Ovary (tissue), 9 donors: ENCODE measurements around the gene TCEAL1. TPM values are rescaled to one million over a fixed set of nuclear protein-coding genes. Genes with fewer than 3 reads are reported as not detected.

Experiments used
- DNase-seq, 5 donors: peaks; one replicate each; pipeline ENCODE4 v3.0.0-alpha.2; 2019 to 2020
- H3K27ac ChIP-seq, 2 donors: fragments of 200-600 bp; one replicate each; pipeline versions ENCODE4 v1.5.1 to v1.8.0; 2019 to 2022
- H3K27me3 ChIP-seq: fragments of 200-600 bp; one replicate; pipeline ENCODE4 v1.8.0; 2022
- H3K36me3 ChIP-seq: fragments of 200-600 bp; sonication (generic); one replicate; pipeline ENCODE4 v1.5.1; 2019
- H3K4me1 ChIP-seq: one replicate; pipeline ENCODE4 v1.8.1; 2013; ENCODE audit warnings: mild to moderate bottlenecking, moderate library complexity; ENCODE audit not compliant: insufficient read depth
- H3K4me3 ChIP-seq: fragments of 200-600 bp; sonication (generic); one replicate; pipeline ENCODE4 v1.5.1; 2017
- H3K9me3 ChIP-seq, 2 donors: fragments of 200-600 bp in 1 of 2; sonication (generic) in 1 of 2; one replicate each; pipeline versions ENCODE4 v1.5.1 to v1.8.1; 2013 to 2019; ENCODE audit warnings: mild to moderate bottlenecking in 1 of 2, moderate library complexity in 1 of 2
- CTCF ChIP-seq, 3 donors: fragments of 450-650 bp in 2 of 3; fragments of 200-600 bp in 1 of 3; IDR thresholded peaks; one replicate each; pipeline versions ENCODE4 v1.5.1 to v1.8.0; 2016 to 2022; ENCODE audit warnings: antibody characterized with exemption in 3 of 3, mild to moderate bottlenecking in 1 of 3
- EP300 ChIP-seq: sonication (generic); formaldehyde crosslinking; IDR thresholded peaks from one replicate; pipeline ENCODE4 v1.6.1; 2017; ENCODE audit warnings: antibody characterized with exemption
- POLR2A ChIP-seq: fragments of 450-650 bp; IDR thresholded peaks from one replicate; pipeline ENCODE4 v1.6.1; 2017; ENCODE audit warnings: antibody characterized with exemption, mild to moderate bottlenecking, moderate library complexity
- WGBS, 3 donors: extraction: QIAGEN DNeasy Blood & Tissue Kit in 1 of 3; methylation state at CpG; one replicate each; pipeline versions ENCODE4 v1.1.5 to v1.1.7; 2013 to 2017; 5-methylcytosine and 5-hydroxymethylcytosine counted together
- intact Hi-C, 4 donors: fragments of 100-400 bp; cut with DNase I; formaldehyde crosslinking; loops; one replicate each; pipeline versions ENCODE4 v1.11.0 to v1.15.1; 2022 to 2023
- polyA plus RNA-seq, 2 donors: library from polyadenylated mRNA; stranded (reverse); fragments of 200-250 nt in 1 of 2; fragments of 350-450 nt in 1 of 2; fragmentation: Illumina TruSeq in 1 of 2; extraction: RNeasy Lipid Tissue Mini Kit (QIAGEN cat#74804) in 1 of 2; gene quantifications; one replicate each; pipeline ENCODE4 v1.2.3, GENCODE V29; 2013 to 2014
- total RNA-seq, 7 donors: library from RNA; depleted of rRNA in 2 of 7; stranded (reverse); fragments of >200 nt in 2 of 7; fragmentation: NEBNext Ultra II Directional in 3 of 7; extraction: Animal tissue kit (Norgen Biotek cat#: 25700) in 3 of 7; gene quantifications; one replicate each; pipeline versions ENCODE4 v1.1.0 to v1.2.4, GENCODE V29; 2016 to 2023
- donor health status: DM: no; HTN: no; CAD: no; lungs with moderate emphysema.
- donor health status: DM: no; HTN: no; CAD: no.
- donor health status: Bipolar disorder and iron deficiency.
- donor health status: DM: yes; HTN: yes; CAD: no.
- donor health status: DM: no; HTN: no; CAD: no.
- donor health status: DM: yes; HTN: yes; CAD: no.

The TCEAL1 gene
- total and polyA plus RNA-seq, 9 donors = 112 to 525 (median 234) TPM

GRCh38 chrX:103610282-103610681, 18.5 kb upstream of the TCEAL1 start:
- Histone ChIP-seq H3K9me3 (no peaks in the 10 kb centered on the region), H3K4me3 (no peak overlapping the region), H3K36me3 (no peaks in the 10 kb centered on the region), H3K4me1 (no peaks in the 10 kb centered on the region), H3K27me3 (no peaks in the 10 kb centered on the region), H3K27ac (no peak overlapping the region)
- no peak for DNase-seq
- intact Hi-C loops = no loop called here
- 30 to 47% (median 38%) methylated on average over 1 of the region's 1 CpG for WGBS, 3 donors
- TF ChIP-seq POLR2A (no peak), EP300 (no peak), CTCF (IDR thresholded peaks at IDR 0.05) (no peak)

GRCh38 chrX:103613362-103613890, 15.3 kb upstream of the TCEAL1 start:
- H3K27me3 ChIP-seq = no peaks in the 10 kb centered on the region
- intact Hi-C loops = no loop called here
- WGBS, 3 donors = 32 to 41% (median 40%) methylated on average over 1 of the region's 1 CpG
- no peak overlapping the region for H3K27ac ChIP-seq
- TF ChIP-seq POLR2A = no peak
- no peak for TF ChIP-seq CTCF (IDR thresholded peaks at IDR 0.05)
- TF ChIP-seq EP300 = no peak
- H3K9me3 ChIP-seq = no peaks in the 10 kb centered on the region
- no peaks in the 10 kb centered on the region for H3K4me1 ChIP-seq
- no peaks in the 10 kb centered on the region for H3K36me3 ChIP-seq
- DNase-seq = no peak
- H3K4me3 ChIP-seq = no peak overlapping the region

GRCh38 chrX:103614999-103615398, 13.8 kb upstream of the TCEAL1 start:
- intact Hi-C loops = no loop called here
- Histone ChIP-seq H3K9me3 (no peaks in the 10 kb centered on the region), H3K4me1 (no peaks in the 10 kb centered on the region), H3K4me3 (no peak overlapping the region), H3K27ac (no peak overlapping the region), H3K27me3 (no peaks in the 10 kb centered on the region), H3K36me3 (no peaks in the 10 kb centered on the region)
- TF ChIP-seq POLR2A (no peak), CTCF (IDR thresholded peaks at IDR 0.05) (no peak), EP300 (no peak)
- no peak for DNase-seq
- 77 to 86% (median 85%) methylated on average over 1 of the region's 1 CpG for WGBS, 3 donors

- intact Hi-C loops = no loop called here
- no peak for DNase-seq
- no peaks in the 10 kb centered on the region for H3K4me1 ChIP-seq
- H3K27me3 ChIP-seq = no peaks in the 10 kb centered on the region
- H3K9me3 ChIP-seq = no peaks in the 10 kb centered on the region
- no peak overlapping the region for H3K4me3 ChIP-seq
- H3K36me3 ChIP-seq = no peaks in the 10 kb centered on the region
- TF ChIP-seq CTCF (IDR thresholded peaks at IDR 0.05) = no peak
- TF ChIP-seq POLR2A = no peak
- H3K27ac ChIP-seq = no peak overlapping the region
Observed at GRCh38 chrX:103615781-103616371, 12.9 kb upstream of the TCEAL1 start.
